ENCODE results near the gene EME1.

- TF ChIP-seq CTCF (IDR thresholded peaks at IDR 0.05) (no peak), POLR2A (IDR thresholded peaks at IDR 0.05) (no peak)
These were observed 13.9 kb upstream of the EME1 start for GRCh38 chr17:50359005-50359699.

All from prostate gland (tissue), 2 donors.